LNCAP (cell line): Measurements from ENCODE around the gene SPATA21.

Source experiments
- CTCF ChIP-seq: fragments of 450-650 bp; IDR thresholded peaks from 2 replicates; pipeline ENCODE4 v1.5.1; 2017; ENCODE audit warnings: mild to moderate bottlenecking

SPATA21 gene

GRCh38 chr1:16372535-16373285, 64.5 kb downstream of the SPATA21 start:
- TF ChIP-seq CTCF: no peak

GRCh38 chr1:16371725-16372124, 65.5 kb downstream of the SPATA21 start:
- no peak for TF ChIP-seq CTCF

GRCh38 chr1:16369821-16370220, 67.4 kb downstream of the SPATA21 start:
- no peak for TF ChIP-seq CTCF

GRCh38 chr1:16367968-16368890, 69.0 kb downstream of the SPATA21 start:
- no peak for TF ChIP-seq CTCF

- TF ChIP-seq CTCF: no peak
Observed at GRCh38 chr1:16367258-16367967, 69.8 kb downstream of the SPATA21 start.

GRCh38 chr1:16366722-16367257, 70.4 kb downstream of the SPATA21 start, which contains the start of gene SZRD1:
Gene SZRD1 (plus strand): TSS chr1:16367242. CDS start chr1:16367258, 16 bp downstream.
- TF ChIP-seq CTCF: no peak

- no peak for TF ChIP-seq CTCF
Observed at GRCh38 chr1:16356867-16357266, 80.4 kb downstream of the SPATA21 start.
